VCaP (cell line): ENCODE results near the gene SRCIN1.

ENCODE experiments used
- H3K27ac ChIP-seq: fragments of 450-650 bp; 2 replicates; pipeline ENCODE4 v1.5.1; 2017
- CTCF ChIP-seq: fragments of 450-650 bp; conservative IDR thresholded peaks from 2 replicates; pipeline ENCODE4 v1.5.1; 2017; ENCODE audit warnings: mild to moderate bottlenecking, moderate library complexity

The SRCIN1 gene

GRCh38 chr17:38620551-38621277, 15.0 kb upstream of the SRCIN1 start:
- no peak overlapping the region for H3K27ac ChIP-seq
- TF ChIP-seq CTCF, result no peak

- no peak for TF ChIP-seq CTCF
- H3K27ac ChIP-seq, result no peak overlapping the region
Measured at GRCh38 chr17:38619937-38620550, 14.3 kb upstream of the SRCIN1 start.

GRCh38 chr17:38619451-38619795, 13.7 kb upstream of the SRCIN1 start:
- no peak overlapping the region for H3K27ac ChIP-seq

GRCh38 chr17:38617967-38618760, 12.4 kb upstream of the SRCIN1 start:
- no peak overlapping the region for H3K27ac ChIP-seq
- TF ChIP-seq CTCF, result no peak

More at GRCh38 chr17:38619451-38619795, 13.7 kb upstream of the SRCIN1 start:
- TF ChIP-seq CTCF, result no peak

- no peak for TF ChIP-seq CTCF
- H3K27ac ChIP-seq, result no peak overlapping the region
Measured at GRCh38 chr17:38617074-38617860, 11.5 kb upstream of the SRCIN1 start.

GRCh38 chr17:38616361-38616760, 10.6 kb upstream of the SRCIN1 start:
- H3K27ac ChIP-seq, result no peak overlapping the region
- TF ChIP-seq CTCF, result no peak
